Panc1 (cell line): Measurements from ENCODE around the gene IFITM1. TPM values are rescaled to one million over a fixed set of nuclear protein-coding genes. Genes with fewer than 3 reads are reported as not detected.
A peak's percentile ranks its signal among the peaks of the same experiment; 100 is the strongest.

Experiments
- ATAC-seq: fragments of 200-7000 bp; cut with Tn5 transposase; 2 replicates; pipeline ENCODE4 v1.9.1; 2020; ENCODE audit warnings: mild to moderate bottlenecking, moderate library complexity
- BruUV-seq: library from RNA; stranded (reverse); fragments of 400-500 nt; replicated peaks from 2 replicates; lab custom pipeline; 2021; lab: Mats Ljungman, UMichigan
- CTCF ChIA-PET: fragments of 300-600 bp; sonication (Branson Sonifier 250); formaldehyde crosslinking; loops from one replicate; lab custom pipeline; 2022; ENCODE audit warnings: antibody characterized with exemption; lab: Charles Lee
- POLR2A ChIA-PET: fragments of 300-600 bp; sonication (Branson Sonifier 250); formaldehyde crosslinking; loops from one replicate; lab custom pipeline; 2022; ENCODE audit warnings: antibody characterized with exemption; lab: Charles Lee
- DNase-seq: peaks from one replicate; pipeline ENCODE4 v3.0.0-alpha.2; 2010; ENCODE audit warnings: low read depth, low spot score
- H3K27ac ChIP-seq: 2 replicates; pipeline ENCODE4 v1.5.1; 2011; ENCODE audit warnings: mild to moderate bottlenecking, low read length, inconsistent platforms
- H3K27me3 ChIP-seq: fragments of 200-500 bp; sonication (Bioruptor generic); 2 replicates; pipeline ENCODE4 v1.6.0; 2014; ENCODE audit warnings: low read length, inconsistent platforms; ENCODE audit not compliant: control insufficient read depth, insufficient read depth
- H3K36me3 ChIP-seq: fragments of 200-500 bp; sonication (Bioruptor generic); 2 replicates; pipeline ENCODE4 v1.5.1; 2014; ENCODE audit warnings: inconsistent platforms, mild to moderate bottlenecking, low read length, moderate library complexity; ENCODE audit not compliant: control insufficient read depth, insufficient read depth
- H3K4me1 ChIP-seq: 2 replicates; pipeline ENCODE4 v1.5.1; 2011; ENCODE audit warnings: inconsistent platforms, mild to moderate bottlenecking, low read length, moderate library complexity; ENCODE audit not compliant: control insufficient read depth, insufficient read depth
- H3K4me3 ChIP-seq, 2 experiments: 2 replicates each; pipeline ENCODE4 v1.5.1; 2011 to 2012; ENCODE audit warnings: low read depth in 2 of 2, low read length in 2 of 2, mild to moderate bottlenecking in 2 of 2, inconsistent platforms in 1 of 2, moderate library complexity in 1 of 2
- H3K9me3 ChIP-seq: fragments of 200-500 bp; sonication (Bioruptor generic); 2 replicates; pipeline ENCODE4 v1.5.1; 2014; ENCODE audit warnings: low read depth, mild to moderate bottlenecking, inconsistent platforms, low read length, moderate library complexity; ENCODE audit not compliant: control insufficient read depth, insufficient read depth
- POLR2AphosphoS5 ChIP-seq: IDR thresholded peaks from 2 replicates; pipeline ENCODE4 v1.6.1; 2012; ENCODE audit warnings: mild to moderate bottlenecking, low read depth, low read length, moderate library complexity
- REST ChIP-seq, 2 experiments: IDR thresholded peaks; 2 replicates each; pipeline ENCODE4 v1.6.1; 2011 to 2012; ENCODE audit warnings: low read depth in 2 of 2, control low read depth in 1 of 2, low read length in 1 of 2, mild to moderate bottlenecking in 1 of 2, moderate library complexity in 1 of 2; ENCODE audit not compliant: insufficient read depth in 1 of 2
- SIN3A ChIP-seq: IDR thresholded peaks from 2 replicates; pipeline ENCODE4 v1.6.1; 2012; ENCODE audit warnings: low read depth, mild to moderate bottlenecking, low read length, moderate library complexity, borderline replicate concordance; ENCODE audit not compliant: insufficient read depth
- TCF7L2 ChIP-seq: IDR thresholded peaks from 2 replicates; pipeline ENCODE4 v1.6.1; 2011; ENCODE audit warnings: mild to moderate bottlenecking, low read depth, low read length, inconsistent platforms
- in situ Hi-C: cut with HindIII; loops from 2 replicates; pipeline ENCODE4 v1.10.0; 2016; ENCODE audit warnings: low sequenced_read_pairs, low pct_unique_long_range_greater_than_20kb
- intact Hi-C: fragments of 100-400 bp; cut with micrococcal nuclease; formaldehyde crosslinking; loops from one replicate; pipeline ENCODE4 v1.10.0; 2022; ENCODE audit not compliant: unreplicated experiment
- total RNA-seq: library from RNA; stranded (reverse); gene quantifications from one replicate; pipeline ENCODE4 v1.2.1, GENCODE V29; 2021; ENCODE audit not compliant: unreplicated experiment
- TF ChIP-seq, protein P1 (sequence below): fragments of 450-650 bp; IDR thresholded peaks from 2 replicates; pipeline ENCODE4 v1.5.1; 2017; ENCODE audit warnings: mild to moderate bottlenecking

The IFITM1 gene
- total RNA-seq, 1 experiment from 2014 or later: 66.3 TPM

DNA sequence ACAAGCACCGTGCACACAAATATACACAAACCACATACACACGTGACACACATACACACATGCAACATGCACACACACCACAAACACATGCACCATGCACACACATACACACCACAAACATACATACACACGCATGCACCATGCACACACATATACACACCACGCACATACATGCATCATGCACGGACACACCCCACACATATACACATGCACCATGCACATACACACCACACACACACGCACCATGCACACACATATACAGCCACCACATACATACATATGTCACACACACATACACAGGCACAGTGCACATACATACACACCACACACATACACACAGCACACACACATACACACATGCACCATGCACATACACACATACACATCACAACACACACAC, 42.8 kb downstream of the IFITM1 start:
- intact Hi-C loops: loop anchor here (5.0 to 10.0 kb wide), 2 partner anchors 49 to 142 kb away; partner anchors contain the start of gene IFITM2
- in situ Hi-C loops: no loop called here
- Histone ChIP-seq H3K4me3 (no peak overlapping the region), H3K27me3 (no peaks in the 10 kb centered on the region), H3K4me1 (peaks cover 29% of the 10 kb centered on the region), H3K27ac (no peak overlapping the region), H3K36me3 (no peaks in the 10 kb centered on the region), H3K9me3 (no peaks in the 10 kb centered on the region)
- ATAC-seq: no peak
- no peak for TF ChIP-seq REST (IDR thresholded peaks at IDR 0.05; ENCODE audit: insufficient read depth in 1 of 2, low read depth in 2 of 2, low read length in 1 of 2)
- TF ChIP-seq POLR2AphosphoS5: peak; percentile 57
- POLR2A ChIA-PET: interaction anchor here (2.1 kb wide), 1 partner anchor 50 kb away, joined by 5 read pairs; no protein-coding TSS in a partner anchor
- BruUV-seq: no TSS peak
- no peak for DNase-seq
- CTCF ChIA-PET: interaction anchor here (0.7 to 0.8 kb wide), 2 partner anchors 88 to 106 kb away, joined by 3 to 4 read pairs; no protein-coding TSS in a partner anchor

- H3K4me1 ChIP-seq: peaks cover 27% of the 10 kb centered on the region
Measured at GRCh38 chr11:357582-357981, 43.7 kb downstream of the IFITM1 start.

More at GRCh38 chr11:357582-357981, 43.7 kb downstream of the IFITM1 start:
- CTCF ChIA-PET: no interaction called here
- in situ Hi-C loops (no loop called here), intact Hi-C loops (loop anchor here (5.0 to 10.0 kb wide), 2 partner anchors 50 to 143 kb away; partner anchors contain the start of gene IFITM2)
- Histone ChIP-seq H3K27ac (no peak overlapping the region), H3K9me3 (no peaks in the 10 kb centered on the region), H3K36me3 (no peaks in the 10 kb centered on the region), H3K27me3 (no peaks in the 10 kb centered on the region), H3K4me3 (no peak overlapping the region)
- DNase-seq (no peak), ATAC-seq (no peak)
- TF ChIP-seq TCF7L2 (no peak), POLR2AphosphoS5 (no peak), REST (IDR thresholded peaks at IDR 0.05; ENCODE audit: insufficient read depth in 1 of 2, low read depth in 2 of 2, low read length in 1 of 2) (no peak), SIN3A (no peak)
- TF ChIP-seq, protein P1, sequence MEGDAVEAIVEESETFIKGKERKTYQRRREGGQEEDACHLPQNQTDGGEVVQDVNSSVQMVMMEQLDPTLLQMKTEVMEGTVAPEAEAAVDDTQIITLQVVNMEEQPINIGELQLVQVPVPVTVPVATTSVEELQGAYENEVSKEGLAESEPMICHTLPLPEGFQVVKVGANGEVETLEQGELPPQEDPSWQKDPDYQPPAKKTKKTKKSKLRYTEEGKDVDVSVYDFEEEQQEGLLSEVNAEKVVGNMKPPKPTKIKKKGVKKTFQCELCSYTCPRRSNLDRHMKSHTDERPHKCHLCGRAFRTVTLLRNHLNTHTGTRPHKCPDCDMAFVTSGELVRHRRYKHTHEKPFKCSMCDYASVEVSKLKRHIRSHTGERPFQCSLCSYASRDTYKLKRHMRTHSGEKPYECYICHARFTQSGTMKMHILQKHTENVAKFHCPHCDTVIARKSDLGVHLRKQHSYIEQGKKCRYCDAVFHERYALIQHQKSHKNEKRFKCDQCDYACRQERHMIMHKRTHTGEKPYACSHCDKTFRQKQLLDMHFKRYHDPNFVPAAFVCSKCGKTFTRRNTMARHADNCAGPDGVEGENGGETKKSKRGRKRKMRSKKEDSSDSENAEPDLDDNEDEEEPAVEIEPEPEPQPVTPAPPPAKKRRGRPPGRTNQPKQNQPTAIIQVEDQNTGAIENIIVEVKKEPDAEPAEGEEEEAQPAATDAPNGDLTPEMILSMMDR: no peak
- TSS peak; percentile 93 for BruUV-seq
- POLR2A ChIA-PET: no interaction called here
